ENCODE data around the gene HES1. TPM values are rescaled to one million over a fixed set of nuclear protein-coding genes. Genes with fewer than 3 reads are reported as not detected.

The HES1 gene
- total and polyA plus RNA-seq, 10 of the 15 experiments (the other 5 are each of a cell fraction or from before 2014, with no cell fraction given), result 0.46 to 5.3 (median 2.3) TPM

- TF ChIP-seq GATAD2B (conservative IDR thresholded peaks at IDR 0.05; ENCODE audit: low read depth), result no peak
- no peak for TF ChIP-seq CTCF (IDR thresholded peaks at IDR 0.05 in 2 of 3, conservative IDR thresholded peaks at IDR 0.05 in 1 of 3; ENCODE audit: control insufficient read depth in 2 of 3, extremely low read depth in 1 of 3, insufficient read depth in 1 of 3, low read depth in 3 of 3, low read length in 3 of 3)
- TF ChIP-seq TAF1 (IDR thresholded peaks at IDR 0.05; ENCODE audit: borderline replicate concordance, low read depth, low read length), result no peak
- no peak for TF ChIP-seq SMC3 (IDR thresholded peaks at IDR 0.05; ENCODE audit: borderline replicate concordance, low read length)
- no peak for TF ChIP-seq BHLHE40 (IDR thresholded peaks at IDR 0.05; ENCODE audit: borderline replicate concordance in 1 of 2, low read depth in 2 of 2, low read length in 1 of 2)
- no peak for TF ChIP-seq SMARCA5 (IDR thresholded peaks at IDR 0.05)
- Histone ChIP-seq H3K4me1 (ENCODE audit: control insufficient read depth, insufficient read depth, low read length) (no peaks in the 10 kb centered on the region), H4K20me1 (ENCODE audit: control insufficient read depth, insufficient read depth) (no peaks in the 10 kb centered on the region), H2AFZ (ENCODE audit: control insufficient read depth, low read depth, low read length) (no peak overlapping the region), H3K79me2 (ENCODE audit: control insufficient read depth, insufficient read depth, low read length) (no peaks in the 10 kb centered on the region), H3K27ac (ENCODE audit: control insufficient read depth, insufficient read depth) (no peak overlapping the region), H3K36me3 (ENCODE audit: control insufficient read depth in 2 of 2, insufficient read depth in 2 of 2, low read length in 1 of 2) (no peaks in the 10 kb centered on the region), H3K27me3 (replicated peaks in 1 of 2; ENCODE audit: control insufficient read depth in 2 of 2, insufficient read depth in 2 of 2, low read length in 1 of 2) (no peaks in the 10 kb centered on the region; a peak in 2 of 4 replicates), H3K4me2 (ENCODE audit: control insufficient read depth, insufficient read depth) (no peak overlapping the region), H3K4me3 (no peak overlapping the region), H3K9ac (ENCODE audit: control insufficient read depth, insufficient read depth, low read length) (no peak overlapping the region), H3K9me3 (replicated peaks; ENCODE audit: control insufficient read depth, insufficient read depth, low read length) (no peaks in the 10 kb centered on the region)
- FAIRE-seq (no peak), ATAC-seq (no peak), DNase-seq (ENCODE audit: low read depth, low spot score) (no peak)
- ChIA-PET RAD21 (ENCODE audit: unreplicated experiment) (no interaction called here), SMC1A (ENCODE audit: uncharacterized antibody, unreplicated experiment) (interaction anchor here (0.9 kb wide), 1 partner anchor 11 kb away, joined by 3 read pairs; no protein-coding TSS in a partner anchor), CTCF (no interaction called here), POLR2A (no interaction called here)
- WGBS (ENCODE audit: insufficient coverage, insufficient replicate concordance, low lambda C conversion rate, missing lambda C conversion rate), result 76% methylated on average over 6 of the region's 6 CpGs
- intact Hi-C loops (cut with micrococcal nuclease; ENCODE audit: unreplicated experiment), result no loop called here
- in situ Hi-C loops (cut with MboI), result no loop called here
- no TSS peak for BruUV-seq (replicated peaks)
Measured at GRCh38 chr3:194119831-194120590, 15.9 kb upstream of the HES1 start.

Measured in GM12878 (cell line).